H1 (cell line): ENCODE data around the gene RPS26. TPM values are rescaled to one million over a fixed set of nuclear protein-coding genes. Genes with fewer than 3 reads are reported as not detected.
A peak's percentile ranks its signal among the peaks of the same experiment; 100 is the strongest.

Source experiments
- CTCF ChIA-PET: fragments of 300-600 bp; sonication (Branson Sonifier 250); formaldehyde crosslinking; loops from one replicate; lab custom pipeline; 2021; ENCODE audit not compliant: partially characterized antibody; lab: Charles Lee
- POLR2A ChIA-PET: fragments of 300-600 bp; sonication (Branson Sonifier 250); formaldehyde crosslinking; loops from one replicate; lab custom pipeline; 2021; ENCODE audit warnings: inconsistent platforms; ENCODE audit not compliant: partially characterized antibody; lab: Charles Lee
- DNase-seq, 2 experiments: peaks; one replicate each; pipeline versions ENCODE4 v3.0.0 to v3.0.0-alpha.2; 2010 to 2022; ENCODE audit warnings: low spot score in 2 of 2, low read depth in 1 of 2, mixed read lengths in 1 of 2
- FAIRE-seq: peaks from 2 replicates; lab custom pipeline; 2011; peaks lifted over from hg19 to GRCh38; lab: Jason Lieb, UNC
- H2AFZ ChIP-seq: 2 replicates; pipeline ENCODE4 v1.8.1; 2012; ENCODE audit warnings: low read length, inconsistent platforms
- H2AK5ac ChIP-seq: 2 replicates; pipeline ENCODE4 v1.6.1; 2013; ENCODE audit warnings: low read depth, low read length
- H2BK120ac ChIP-seq: replicated peaks from 2 replicates; pipeline ENCODE3; 2013; ENCODE audit warnings: low read depth, low read length, inconsistent platforms
- H2BK12ac ChIP-seq: 2 replicates; pipeline ENCODE4 v1.6.1; 2013; ENCODE audit warnings: low read depth, low read length
- H2BK15ac ChIP-seq: 2 replicates; pipeline ENCODE4 v1.6.1; 2013; ENCODE audit warnings: low read length
- H2BK20ac ChIP-seq: 2 replicates; pipeline ENCODE4 v1.6.1; 2013; ENCODE audit warnings: low read length
- H2BK5ac ChIP-seq: 2 replicates; pipeline ENCODE4 v1.6.1; 2013; ENCODE audit warnings: low read depth, low read length
- H3K14ac ChIP-seq: 2 replicates; pipeline ENCODE4 v1.6.1; 2013; ENCODE audit warnings: inconsistent platforms; ENCODE audit not compliant: insufficient read length
- H3K18ac ChIP-seq: 2 replicates; pipeline ENCODE4 v1.6.1; 2013; ENCODE audit warnings: low read length; ENCODE audit errors: extremely low read depth
- H3K23ac ChIP-seq: 2 replicates; pipeline ENCODE4 v1.6.1; 2013; ENCODE audit warnings: inconsistent platforms; ENCODE audit not compliant: insufficient read length
- H3K23me2 ChIP-seq: 2 replicates; pipeline ENCODE4 v1.6.1; 2013; ENCODE audit warnings: low read depth, low read length
- H3K27ac ChIP-seq: 2 replicates; pipeline ENCODE4 v1.6.1; 2011; ENCODE audit warnings: low read depth, low read length, inconsistent platforms
- H3K27me3 ChIP-seq, 4 experiments: replicated peaks in 1 of 4; 1 replicate in 1 of 4; 2 replicates in 3 of 4; pipeline versions ENCODE4 v1.6.1 to v1.8.1; 2011 to 2013; ENCODE audit warnings: low read length in 3 of 4, mild to moderate bottlenecking in 3 of 4, inconsistent platforms in 2 of 4, mixed read lengths in 2 of 4, moderate library complexity in 1 of 4; ENCODE audit not compliant: control insufficient read depth in 3 of 4, insufficient read depth in 3 of 4; ENCODE audit errors: extremely low read depth in 1 of 4
- H3K36me3 ChIP-seq, 4 experiments: 2 replicates each; pipeline versions ENCODE4 v1.6.1 to v1.8.1; 2011 to 2013; ENCODE audit warnings: mild to moderate bottlenecking in 4 of 4, low read length in 3 of 4, moderate library complexity in 2 of 4, control low read depth in 1 of 4, inconsistent platforms in 1 of 4; ENCODE audit not compliant: insufficient read depth in 4 of 4, control insufficient read depth in 2 of 4
- H3K4ac ChIP-seq: replicated peaks from 2 replicates; pipeline ENCODE3; 2013; ENCODE audit warnings: low read length, low read depth, mixed read lengths, inconsistent platforms; ENCODE audit not compliant: insufficient read length
- H3K4me1 ChIP-seq, 4 experiments: replicated peaks in 1 of 4; 1 replicate in 1 of 4; 2 replicates in 3 of 4; pipeline versions ENCODE4 v1.6.1 to v1.8.1; 2011 to 2013; ENCODE audit warnings: low read length in 3 of 4, inconsistent platforms in 2 of 4, mixed read lengths in 1 of 4; ENCODE audit not compliant: insufficient read depth in 4 of 4, control insufficient read depth in 3 of 4
- H3K4me2 ChIP-seq, 2 experiments: 2 replicates each; pipeline versions ENCODE4 v1.6.1 to v1.8.1; 2011 to 2013; ENCODE audit warnings: low read depth in 2 of 2, low read length in 2 of 2, control low read depth in 1 of 2, inconsistent platforms in 1 of 2, mild to moderate bottlenecking in 1 of 2; ENCODE audit not compliant: insufficient read depth in 1 of 2
- H3K4me3 ChIP-seq, 4 experiments: fragments of 200-600, 300-600 bp in 1 of 4; sonication (generic), shearing (Covaris generic), sonication (Bioruptor Twin) in 1 of 4; 2 replicates each; pipeline versions ENCODE4 v1.5.1 to v1.8.1; 2011 to 2016; ENCODE audit warnings: low read length in 4 of 4, low read depth in 3 of 4, control low read depth in 2 of 4, inconsistent platforms in 2 of 4, mild to moderate bottlenecking in 2 of 4, mixed read lengths in 1 of 4, moderate library complexity in 1 of 4; ENCODE audit not compliant: insufficient read depth in 2 of 4; ENCODE audit errors: extremely low read depth in 1 of 4
- H3K56ac ChIP-seq: replicated peaks from 2 replicates; pipeline ENCODE3; 2013; ENCODE audit warnings: low read depth, mild to moderate bottlenecking, mixed read lengths, low read length, inconsistent platforms; ENCODE audit not compliant: insufficient read length
- H3K79me1 ChIP-seq: 2 replicates; pipeline ENCODE4 v1.6.1; 2013; ENCODE audit warnings: low read depth, low read length, control low read depth
- H3K79me2 ChIP-seq, 2 experiments: 2 replicates each; pipeline versions ENCODE4 v1.6.1 to v1.8.1; 2012 to 2013; ENCODE audit warnings: low read length in 2 of 2, mild to moderate bottlenecking in 2 of 2, inconsistent platforms in 1 of 2; ENCODE audit not compliant: insufficient read depth in 2 of 2, control insufficient read depth in 1 of 2
- H3K9ac ChIP-seq, 4 experiments: replicated peaks in 1 of 4; 1 replicate in 1 of 4; 2 replicates in 3 of 4; pipeline versions ENCODE4 v1.6.1 to v1.8.1; 2011 to 2013; ENCODE audit warnings: low read depth in 3 of 4, low read length in 3 of 4, control low read depth in 2 of 4, mild to moderate bottlenecking in 2 of 4, moderate library complexity in 2 of 4, inconsistent platforms in 1 of 4; ENCODE audit errors: extremely low read depth in 1 of 4
- H3K9me3 ChIP-seq, 2 experiments: 2 replicates each; pipeline versions ENCODE4 v1.6.1 to v1.8.1; 2012 to 2013; ENCODE audit warnings: mild to moderate bottlenecking in 2 of 2, moderate library complexity in 2 of 2, control low read depth in 1 of 2, inconsistent platforms in 1 of 2, low read depth in 1 of 2, low read length in 1 of 2, mixed read lengths in 1 of 2; ENCODE audit not compliant: insufficient read depth in 2 of 2
- H4K20me1 ChIP-seq, 2 experiments: replicated peaks in 1 of 2; 2 replicates each; pipeline versions ENCODE3 to v1.8.1; 2011 to 2013; ENCODE audit warnings: inconsistent platforms in 2 of 2, low read length in 2 of 2, mild to moderate bottlenecking in 1 of 2; ENCODE audit not compliant: insufficient read depth in 2 of 2, control insufficient read depth in 1 of 2
- H4K5ac ChIP-seq: 2 replicates; pipeline ENCODE4 v1.6.1; 2013; ENCODE audit warnings: low read length, low read depth, mixed read lengths, inconsistent platforms; ENCODE audit not compliant: insufficient read length
- H4K8ac ChIP-seq: 2 replicates; pipeline ENCODE4 v1.8.0; 2013; ENCODE audit warnings: mild to moderate bottlenecking, moderate library complexity, low read length, inconsistent platforms; ENCODE audit not compliant: insufficient read depth; ENCODE audit errors: extremely low read depth
- H4K91ac ChIP-seq: replicated peaks from 2 replicates; pipeline ENCODE3; 2013; ENCODE audit warnings: low read length, mixed read lengths, inconsistent platforms; ENCODE audit not compliant: insufficient read length
- BRCA1 ChIP-seq: IDR thresholded peaks from 2 replicates; pipeline ENCODE4 v1.6.1; 2012; ENCODE audit warnings: low read depth, low read length, improper control_type of control experiment
- CEBPB ChIP-seq: IDR thresholded peaks from 2 replicates; pipeline ENCODE4 v1.6.1; 2012; ENCODE audit warnings: low read depth, low read length
- CHD2 ChIP-seq: IDR thresholded peaks from 2 replicates; pipeline ENCODE4 v1.6.1; 2012; ENCODE audit warnings: low read length, improper control_type of control experiment
- GABPA ChIP-seq: IDR thresholded peaks from 2 replicates; pipeline ENCODE4 v1.6.1; 2011; ENCODE audit warnings: mild to moderate bottlenecking, low read length, moderate library complexity, borderline replicate concordance; ENCODE audit not compliant: insufficient read depth
- JUN ChIP-seq: IDR thresholded peaks from 2 replicates; pipeline ENCODE4 v1.6.1; 2011; ENCODE audit warnings: low read depth, mild to moderate bottlenecking, improper control_type of control experiment, low read length
- RAD21 ChIP-seq, 2 experiments: IDR thresholded peaks in 1 of 2; conservative IDR thresholded peaks in 1 of 2; 2 replicates each; pipeline ENCODE4 v1.6.1; 2011; ENCODE audit warnings: low read depth in 2 of 2, low read length in 2 of 2, improper control_type of control experiment in 1 of 2, inconsistent platforms in 1 of 2, mild to moderate bottlenecking in 1 of 2, moderate library complexity in 1 of 2
- SP4 ChIP-seq: IDR thresholded peaks from 2 replicates; pipeline ENCODE4 v1.6.1; 2012; ENCODE audit warnings: low read length, inconsistent platforms
- WGBS, 2 experiments: shearing (Covaris generic) in 1 of 2; methylation state at CpG; one replicate each; pipeline versions ENCODE4 v1.1.6 to v1.1.7; 2013 to 2015; ENCODE audit warnings: low lambda C conversion rate in 2 of 2, mixed read lengths in 2 of 2, inconsistent platforms in 1 of 2, low coverage in 1 of 2, missing lambda C conversion rate in 1 of 2; ENCODE audit not compliant: insufficient replicate concordance in 2 of 2, insufficient coverage in 1 of 2, insufficient read length in 1 of 2; ENCODE audit errors: extremely low coverage in 1 of 2, missing lambda C conversion rate in 1 of 2; 5-methylcytosine and 5-hydroxymethylcytosine counted together
- polyA plus RNA-seq, 7 experiments: library from polyadenylated mRNA; depleted of rRNA in 3 of 7; stranded (reverse) in 5 of 7; unstranded in 2 of 7; fragments of >200 nt in 5 of 7; fragments of 200-250 nt in 2 of 7; gene quantifications; 1 replicate in 5 of 7; 2 replicates in 1 of 7; 4 replicates in 1 of 7; pipeline versions ENCODE4 v1.2.1 to v1.2.3, GENCODE V29; 2011 to 2013; ENCODE audit warnings: missing spikeins in 2 of 7, mixed read lengths in 2 of 7
- total RNA-seq: library from RNA; stranded (reverse); fragmentation: NEBNext Ultra II Directional; extraction: Animal tissue kit (Norgen Biotek cat#: 25700); gene quantifications from 2 replicates; pipeline ENCODE4 v1.2.1, GENCODE V29; 2021

The RPS26 gene
- total and polyA plus RNA-seq, 2 of the 8 experiments (the other 6 are each of a cell fraction or from before 2014, with no cell fraction given), result 53.4 to 1,922 TPM

DNA sequence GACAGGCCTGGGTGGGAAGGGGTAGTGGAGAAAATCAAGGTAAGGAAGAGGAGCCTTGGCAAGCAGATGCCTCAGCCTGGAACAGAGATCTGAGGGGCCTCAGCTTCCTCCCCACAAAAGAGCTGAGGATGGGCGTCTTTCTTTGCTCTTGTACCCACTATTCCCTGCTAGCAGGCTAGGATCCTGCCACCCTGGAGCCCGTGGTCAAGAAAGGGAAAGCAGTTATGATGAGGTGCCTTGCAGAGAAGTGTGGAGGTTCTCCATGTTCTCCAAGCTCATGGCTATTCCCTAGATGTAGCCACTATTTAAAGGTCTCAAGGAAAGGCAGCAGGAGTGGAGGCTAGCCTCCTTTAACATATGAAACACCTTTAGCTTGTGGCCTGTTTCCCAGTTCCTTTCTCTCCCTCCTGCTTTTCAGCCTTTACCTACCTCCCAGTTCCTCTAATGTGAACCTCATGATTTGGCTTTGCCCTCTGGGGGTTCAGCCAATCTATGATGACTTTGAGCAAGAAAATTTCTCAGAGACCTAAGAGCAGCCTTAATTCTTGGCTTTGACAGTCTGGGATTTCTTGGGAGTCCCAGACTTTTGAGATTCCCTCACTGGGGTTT is 19.7 kb upstream of the RPS26 start:
- Histone ChIP-seq H4K5ac (peak overlapping the region; percentile 92), H3K4ac (peak overlapping the region; percentile 80), H3K9me3 (no peaks in the 10 kb centered on the region), H2AFZ (no peak overlapping the region), H3K56ac (no peak overlapping the region), H3K9ac (peak overlapping the region in 1 of 4 experiments; percentile 78; a peak in 3 of 7 replicates), H2AK5ac (no peak overlapping the region; the same call in 1 of the 2 replicates), H2BK12ac (no peak overlapping the region; the same call in 1 of the 2 replicates), H3K79me1 (no peaks in the 10 kb centered on the region; the same call in 1 of the 2 replicates), H3K79me2 (no peaks in the 10 kb centered on the region), H3K23me2 (peaks cover 12% of the 10 kb centered on the region), H2BK5ac (peak overlapping the region; percentile 92), H2BK15ac (peak overlapping the region; percentile 81), H2BK120ac (no peak overlapping the region), H3K36me3 (peaks cover 0 to 17% (median 5%) of the 10 kb centered on the region in 4 experiments; a peak in 5 of 8 replicates), H3K4me2 (peak overlapping the region; percentile 78 to 92), H3K14ac (no peak overlapping the region), H4K20me1 (no peaks in the 10 kb centered on the region), H3K27ac (peak overlapping the region; percentile 73; the same call in 1 of the 2 replicates), H3K23ac (no peak overlapping the region), H3K4me3 (peak overlapping the region; percentile 37 to 60 (median 52); a peak in 7 of 8 replicates), H3K4me1 (peaks cover 8 to 25% (median 16%) of the 10 kb centered on the region in 4 experiments), H2BK20ac (no peak overlapping the region), H3K27me3 (no peaks in the 10 kb centered on the region), H3K18ac (0 out of 2 replicates have a peak overlapping the region, but pooled peaks have one; percentile 76), H4K8ac (no peak overlapping the region), H4K91ac (peak overlapping the region; percentile 97)
- no peak for FAIRE-seq
- 34% methylated on average over 2 of the region's 2 CpGs; no CpG with 5 or more reads in 1 of the 2 experiments for WGBS, 2 experiments
- no peak for DNase-seq
- POLR2A ChIA-PET, result interaction anchor here (0.7 to 6.3 kb wide), 12 partner anchors 9 to 703 kb away, joined by 3 to 82 read pairs (median 5); partner anchors contain the start of genes PA2G4, PYM1 and SUOX
- CTCF ChIA-PET, result interaction anchor here (0.7 to 18.1 kb wide), 6 partner anchors 11 to 732 kb away, joined by 3 to 256 read pairs (median 3); partner anchors contain the start of gene SUOX
- TF ChIP-seq BRCA1 (no peak), RAD21 (IDR thresholded peaks at IDR 0.05 in 1 of 2, conservative IDR thresholded peaks at IDR 0.05 in 1 of 2; ENCODE audit: low read depth in 2 of 2, low read length in 2 of 2) (no peak), CHD2 (no peak), SP4 (0 out of 2 replicates have a peak, but pooled peaks have one; percentile 11), JUN (no peak), CEBPB (no peak), GABPA (no peak)
